Activated naive CD8-positive, alpha-beta T cell treated with anti-CD3 and anti-CD28 coated beads, Interleukin-2, amount 50 U/mL, for 16 hours (primary cell): ENCODE measurements around the gene CAPZA3.
"Not testable (repeated sequence)": the region's sequence is repeated elsewhere in the genome, so short reads cannot be mapped to it uniquely, and the experiment has no call there.

Experiments
- DNase-seq: peaks from one replicate; pipeline ENCODE4 v3.0.0-alpha.2; 2020; ENCODE audit warnings: low read depth, low spot score

The CAPZA3 gene

DNA sequence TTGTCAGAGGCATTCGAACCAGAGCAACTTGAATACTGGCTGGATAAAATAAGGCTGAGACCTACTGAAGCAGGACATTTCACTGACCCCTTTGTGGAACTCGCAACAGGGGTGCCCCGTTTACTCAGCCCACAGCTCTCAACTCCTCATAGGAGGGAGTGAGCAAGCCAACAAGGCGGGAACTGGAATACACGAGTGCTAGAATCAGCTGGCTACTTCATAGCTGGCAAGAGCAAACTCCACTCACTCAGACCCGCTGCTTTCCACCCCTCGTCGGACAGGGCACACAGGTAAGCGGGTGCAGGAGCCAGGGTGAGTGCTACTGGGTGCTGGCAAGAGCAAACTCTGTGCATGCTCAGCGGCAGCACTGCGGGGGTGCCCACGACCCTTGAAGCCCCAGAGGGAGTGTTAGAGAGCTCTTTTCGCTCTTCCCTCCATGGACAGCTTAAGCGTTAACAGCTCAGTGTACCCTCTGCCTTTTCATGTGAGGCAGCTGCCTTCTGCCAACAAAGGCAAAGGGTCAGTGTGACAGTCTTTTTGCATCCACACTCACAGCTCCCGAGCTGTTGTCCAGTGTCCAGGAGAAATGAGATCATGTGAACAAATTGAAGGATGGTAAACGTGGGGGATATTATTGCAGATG is 15.7 kb downstream of the CAPZA3 start:
- no peak for DNase-seq

DNA sequence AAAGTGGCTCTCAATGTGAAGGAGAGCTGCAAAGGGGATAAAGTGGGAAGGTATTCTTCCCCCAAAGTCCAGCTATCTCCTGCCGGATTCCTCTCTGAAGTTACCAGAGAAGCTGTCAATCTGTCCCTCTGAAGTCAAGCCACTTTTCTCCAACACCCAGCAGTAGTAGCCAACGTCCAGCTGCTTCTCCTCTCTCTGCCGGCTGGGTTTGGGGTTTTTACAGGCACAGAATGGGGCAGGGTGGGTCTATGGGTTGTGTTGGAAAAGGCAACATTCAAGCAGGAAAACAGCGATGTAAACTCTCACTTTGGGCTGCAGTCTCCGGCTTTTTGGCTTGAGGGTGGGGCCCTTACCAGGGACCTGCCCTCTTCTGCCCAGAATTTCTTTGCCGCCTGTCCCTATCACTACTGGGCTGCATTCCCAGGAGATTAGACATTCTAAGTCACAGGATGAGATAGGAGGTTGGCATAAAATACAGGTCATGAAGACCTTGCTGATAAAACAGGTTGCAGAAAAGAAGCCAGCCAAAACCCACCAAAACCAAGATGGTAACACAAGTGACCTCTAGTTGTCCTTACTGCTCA is 16.3 kb downstream of the CAPZA3 start:
- DNase-seq, result no peak

DNA sequence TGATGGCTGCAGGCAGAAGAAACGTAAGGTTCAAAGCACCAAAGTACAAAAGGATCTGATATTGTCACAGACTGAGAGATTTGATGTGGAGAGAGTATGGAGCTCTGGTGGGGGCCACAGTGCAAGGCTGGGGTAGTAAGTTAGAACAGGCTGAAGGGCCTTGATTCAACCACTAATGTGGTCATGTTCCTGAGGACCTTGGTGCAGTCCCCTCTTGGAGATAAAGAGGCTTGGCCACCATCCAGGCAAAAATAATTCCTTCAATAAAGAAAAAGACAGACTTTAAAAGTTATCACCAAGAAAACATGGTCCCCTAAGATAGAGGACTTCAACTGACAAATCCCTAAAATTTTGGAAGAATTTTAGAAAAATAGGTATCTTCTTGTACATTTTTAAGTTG is 17.4 kb downstream of the CAPZA3 start:
- no peak for DNase-seq

DNA sequence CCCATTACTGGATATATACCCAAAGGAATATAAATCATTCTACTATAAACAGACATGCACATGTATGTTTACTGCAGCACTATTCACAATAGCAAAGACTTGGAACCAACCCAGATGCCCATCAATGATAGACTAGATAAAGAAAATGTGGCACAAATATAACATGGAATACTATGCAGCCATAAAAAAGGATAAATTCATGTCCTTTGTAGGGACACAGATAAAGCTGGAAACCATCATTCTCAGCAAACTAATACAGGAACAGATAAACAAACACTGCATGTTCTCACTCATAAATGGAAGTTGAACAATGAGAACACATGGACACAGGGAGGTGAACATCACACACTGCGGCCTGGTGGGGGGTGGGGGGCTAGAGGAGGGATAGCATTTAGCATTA is 28.6 kb downstream of the CAPZA3 start:
- DNase-seq, result not testable (repeated sequence)

DNA sequence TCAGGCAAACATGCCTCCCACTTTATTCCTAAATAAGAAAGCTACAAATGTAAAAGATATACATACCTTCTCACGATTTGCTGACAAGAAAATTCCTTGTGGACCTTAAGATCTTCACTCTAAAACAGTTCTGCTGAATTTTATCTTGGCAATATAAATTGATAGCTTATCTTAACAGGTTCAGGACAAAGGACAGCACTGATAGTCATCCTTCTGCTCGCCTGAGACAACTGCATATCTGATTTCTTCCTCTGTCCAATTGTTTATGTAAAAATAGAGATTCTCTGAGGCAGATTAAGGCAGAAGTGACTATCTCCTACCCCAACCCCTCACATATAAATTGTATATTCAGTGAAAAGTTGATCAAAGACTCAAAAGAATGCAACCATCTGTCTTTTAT is 44.9 kb downstream of the CAPZA3 start:
- no peak for DNase-seq

DNA sequence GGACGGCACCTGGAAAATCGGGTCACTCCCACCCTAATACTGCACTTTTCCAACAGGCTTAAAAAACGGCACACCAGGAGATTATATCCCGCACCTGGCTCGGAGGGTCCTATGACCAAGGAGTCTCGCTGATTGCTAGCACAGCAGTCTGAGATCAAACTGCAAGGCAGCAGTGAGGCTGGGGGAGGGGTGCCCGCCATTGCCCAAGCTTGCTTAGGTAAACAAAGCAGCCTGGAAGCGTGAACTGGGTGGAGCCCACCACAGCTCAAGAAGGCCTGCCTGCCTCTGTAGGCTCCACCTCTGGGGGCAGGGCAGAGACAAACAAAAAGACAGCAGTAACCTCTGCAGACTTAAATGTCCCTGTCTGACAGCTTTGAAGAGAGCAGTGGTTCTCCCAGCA is 47.5 kb downstream of the CAPZA3 start:
- not testable (repeated sequence) for DNase-seq
